Measurements from ENCODE around the gene PLEKHA1.
A peak's percentile ranks its signal among the peaks of the same experiment; 100 is the strongest.

Gene PLEKHA1

DNA sequence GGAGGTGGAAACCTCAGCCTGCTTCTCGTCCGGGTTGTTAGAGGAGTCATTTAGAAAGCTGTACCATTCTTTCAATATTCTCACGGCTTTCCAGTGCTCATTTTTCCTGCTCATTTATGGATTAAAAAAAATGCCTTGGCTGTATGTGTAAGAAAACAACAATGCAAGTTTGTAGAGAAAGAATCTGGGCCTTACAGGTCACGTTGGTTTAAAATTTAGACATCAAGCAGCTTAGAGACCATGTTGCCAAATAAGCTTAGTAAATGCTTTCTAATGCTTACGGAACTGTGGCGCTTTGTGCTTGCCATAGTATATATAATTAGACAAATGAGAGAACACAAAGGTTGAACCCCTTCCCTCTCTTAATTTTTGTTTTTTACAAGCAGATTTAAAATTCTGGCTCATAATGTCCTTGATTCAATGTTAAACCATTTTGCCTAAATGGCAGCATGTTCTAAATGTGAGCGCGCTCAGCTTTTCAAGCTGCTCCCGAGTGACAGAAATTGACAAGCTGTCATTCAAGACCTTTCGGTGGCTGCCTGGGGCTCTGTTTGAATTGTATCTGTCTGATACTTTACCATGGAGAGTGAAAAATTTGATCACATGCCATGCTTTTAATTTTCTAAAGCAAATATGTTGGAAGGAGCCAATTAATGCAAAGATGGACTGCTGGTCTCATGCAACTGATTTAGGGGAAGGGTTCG, 81.0 kb downstream of the PLEKHA1 start:
- no peak overlapping the region for H3K4me3 Mint-ChIP-seq
- ATAC-seq (replicated peaks) = no peak
- DNase-seq = no peak
- H3K9me3 Mint-ChIP-seq = no peaks in the 10 kb centered on the region
- H3K4me1 Mint-ChIP-seq (ENCODE audit: low read depth in 2 of 2) = peaks cover 0 to 5% of the 10 kb centered on the region in 2 donors
- H3K27me3 Mint-ChIP-seq = peaks cover 34 to 64% of the 10 kb centered on the region in 2 donors
- H3K27ac Mint-ChIP-seq = no peak overlapping the region
- H3K36me3 Mint-ChIP-seq (ENCODE audit: insufficient read depth) = peaks cover 6% of the 10 kb centered on the region

DNA sequence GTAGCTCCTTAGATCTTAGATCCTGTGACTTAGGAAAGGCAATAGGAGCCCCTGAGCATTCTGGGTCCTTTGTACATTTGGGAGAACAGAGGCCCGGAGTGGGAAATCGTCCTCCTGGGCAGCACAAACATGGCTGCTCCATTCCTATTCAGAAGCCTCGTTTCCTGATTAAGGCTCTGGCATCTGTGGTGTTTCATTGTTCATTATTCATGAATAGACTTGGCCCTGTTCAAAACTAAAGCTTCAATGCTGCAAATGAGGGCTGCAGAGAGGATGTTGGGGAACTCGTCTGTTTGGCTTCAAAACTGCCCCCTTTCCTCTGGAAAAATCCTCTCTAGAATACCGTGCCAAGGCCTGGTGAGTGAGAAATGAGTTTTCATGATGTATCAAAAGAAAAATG, 83.4 kb downstream of the PLEKHA1 start:
- H3K36me3 Mint-ChIP-seq (ENCODE audit: insufficient read depth) = peaks cover 6% of the 10 kb centered on the region
- peaks cover 8 to 12% of the 10 kb centered on the region in 2 donors for H3K4me1 Mint-ChIP-seq (ENCODE audit: low read depth in 2 of 2)
- no peaks in the 10 kb centered on the region for H3K9me3 Mint-ChIP-seq
- H3K27me3 Mint-ChIP-seq = peaks cover 41 to 66% of the 10 kb centered on the region in 2 donors
- H3K27ac Mint-ChIP-seq = no peak overlapping the region
- H3K4me3 Mint-ChIP-seq = no peak overlapping the region
- DNase-seq (no peak), ATAC-seq (replicated peaks) (no peak)

DNA sequence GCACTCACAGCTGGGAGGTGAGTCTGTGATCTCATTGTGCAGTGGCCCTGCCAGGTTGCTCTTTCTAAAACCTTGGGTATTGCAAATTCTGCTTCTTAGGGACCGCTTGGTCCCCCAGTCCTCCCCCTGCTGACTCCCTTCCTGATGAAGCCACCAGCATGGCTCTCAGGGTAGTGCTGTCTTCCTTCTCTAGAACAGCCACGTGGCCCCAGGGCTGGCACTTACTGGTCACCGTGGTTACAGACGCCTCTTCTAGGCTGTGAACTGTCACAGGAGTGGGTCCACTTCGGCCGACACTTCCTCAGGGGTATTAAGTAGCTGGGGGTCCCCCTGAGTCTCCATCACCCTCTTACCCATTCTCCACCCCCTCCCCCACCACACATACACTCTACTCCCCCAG, 84.2 kb downstream of the PLEKHA1 start:
- H3K36me3 Mint-ChIP-seq (ENCODE audit: insufficient read depth) = peaks cover 6% of the 10 kb centered on the region
- H3K4me1 Mint-ChIP-seq (ENCODE audit: low read depth in 2 of 2) = peaks cover 9 to 17% of the 10 kb centered on the region in 2 donors
- ATAC-seq (replicated peaks) (no peak), DNase-seq (no peak)
- no peaks in the 10 kb centered on the region for H3K9me3 Mint-ChIP-seq
- H3K27me3 Mint-ChIP-seq = peaks cover 48 to 73% of the 10 kb centered on the region in 2 donors
- H3K4me3 Mint-ChIP-seq = no peak overlapping the region
- no peak overlapping the region for H3K27ac Mint-ChIP-seq

DNA sequence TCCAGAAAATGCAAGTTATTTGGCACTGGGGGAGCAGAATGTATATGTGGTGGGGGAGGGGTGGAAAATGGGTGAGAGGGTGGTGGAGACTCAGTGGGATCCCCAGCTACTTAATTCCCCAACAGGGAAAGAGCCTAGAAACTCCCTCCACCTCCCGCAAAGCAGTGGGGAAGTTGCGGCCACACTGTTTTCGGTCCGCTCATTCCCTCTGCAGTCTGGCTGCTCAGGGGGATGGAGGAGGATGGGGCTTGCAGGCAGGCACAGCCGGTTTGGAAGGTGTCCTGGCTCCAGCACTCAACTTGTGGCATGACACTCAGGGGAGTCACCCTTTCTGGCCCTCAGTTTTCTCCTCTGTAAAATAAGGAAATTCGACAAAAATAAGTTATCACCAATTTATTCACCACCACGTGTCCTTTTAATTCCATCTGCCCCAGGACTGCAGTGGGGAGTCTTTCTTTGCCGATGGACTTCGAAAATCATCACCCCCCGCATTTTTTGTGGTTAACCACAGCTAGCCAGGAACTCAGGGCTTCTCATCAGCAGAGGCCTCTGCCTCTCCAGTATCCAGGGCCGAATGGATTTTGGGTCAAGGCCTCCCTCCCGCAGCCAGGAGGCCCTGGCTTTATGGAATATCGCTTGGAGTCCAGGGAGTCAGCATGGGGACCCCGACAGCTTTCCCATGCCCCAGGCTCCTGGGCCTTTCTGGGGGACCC, 85.2 kb downstream of the PLEKHA1 start:
- Mint-ChIP-seq H3K36me3 (ENCODE audit: insufficient read depth) (peaks cover 6% of the 10 kb centered on the region), H3K4me3 (peak overlapping the region; percentile 43 to 68), H3K9me3 (no peaks in the 10 kb centered on the region), H3K27me3 (peaks cover 50 to 73% of the 10 kb centered on the region in 2 donors), H3K4me1 (ENCODE audit: low read depth in 2 of 2) (peaks cover 9 to 19% of the 10 kb centered on the region in 2 donors), H3K27ac (no peak overlapping the region)
- no peak for ATAC-seq (replicated peaks)
- no peak for DNase-seq

DNA sequence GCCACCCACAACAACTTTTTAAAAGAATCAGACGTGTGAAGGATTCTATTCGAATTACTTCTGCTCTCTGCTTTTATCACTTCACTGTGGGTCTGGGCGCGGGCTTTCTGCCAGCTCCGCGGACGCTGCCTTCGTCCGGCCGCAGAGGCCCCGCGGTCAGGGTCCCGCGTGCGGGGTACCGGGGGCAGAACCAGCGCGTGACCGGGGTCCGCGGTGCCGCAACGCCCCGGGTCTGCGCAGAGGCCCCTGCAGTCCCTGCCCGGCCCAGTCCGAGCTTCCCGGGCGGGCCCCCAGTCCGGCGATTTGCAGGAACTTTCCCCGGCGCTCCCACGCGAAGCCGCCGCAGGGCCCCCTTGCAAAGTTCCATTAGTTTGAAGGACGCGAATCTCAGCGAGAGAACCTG, 86.4 kb downstream of the PLEKHA1 start:
- DNase-seq = no peak
- no peak for ATAC-seq (replicated peaks)
- Mint-ChIP-seq H3K27ac (no peak overlapping the region), H3K9me3 (no peaks in the 10 kb centered on the region), H3K4me3 (peak overlapping the region; percentile 43 to 68), H3K36me3 (ENCODE audit: insufficient read depth) (peaks cover 6% of the 10 kb centered on the region), H3K4me1 (ENCODE audit: low read depth in 2 of 2) (peaks cover 9 to 19% of the 10 kb centered on the region in 2 donors), H3K27me3 (peaks cover 50 to 62% of the 10 kb centered on the region in 2 donors)

DNA sequence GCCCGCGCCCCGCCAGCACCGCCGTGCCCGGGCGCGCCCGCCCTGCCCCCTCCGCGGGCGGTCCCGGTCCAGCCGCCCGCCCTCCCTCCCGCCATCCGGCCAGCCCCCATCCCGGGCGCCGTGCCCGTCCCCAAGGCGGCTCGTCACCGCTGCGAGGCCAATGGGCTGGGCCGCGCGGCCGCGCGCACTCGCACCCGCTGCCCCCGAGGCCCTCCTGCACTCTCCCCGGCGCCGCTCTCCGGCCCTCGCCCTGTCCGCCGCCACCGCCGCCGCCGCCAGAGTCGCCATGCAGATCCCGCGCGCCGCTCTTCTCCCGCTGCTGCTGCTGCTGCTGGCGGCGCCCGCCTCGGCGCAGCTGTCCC, 86.8 kb downstream of the PLEKHA1 start, which contains the start of gene HTRA1:
TSS of gene HTRA1 (plus strand) at position 187 of the 362 bp plus-strand sequence. CDS start at position 287, 100 bp downstream.
- peaks cover 50 to 62% of the 10 kb centered on the region in 2 donors for H3K27me3 Mint-ChIP-seq
- ATAC-seq (replicated peaks) (peak; percentile 30), DNase-seq (no peak)
- peak within 1 kb of the TSS; percentile 85 to 88 for H3K4me3 Mint-ChIP-seq
- peaks cover 9 to 19% of the 10 kb centered on the region in 2 donors for H3K4me1 Mint-ChIP-seq (ENCODE audit: low read depth in 2 of 2)
- H3K36me3 Mint-ChIP-seq (ENCODE audit: insufficient read depth) = peaks cover 6% of the 10 kb centered on the region
- H3K27ac Mint-ChIP-seq = peak within 1 kb of the TSS in 1 of 2 donors; percentile 74
- H3K9me3 Mint-ChIP-seq = no peaks in the 10 kb centered on the region

DNA sequence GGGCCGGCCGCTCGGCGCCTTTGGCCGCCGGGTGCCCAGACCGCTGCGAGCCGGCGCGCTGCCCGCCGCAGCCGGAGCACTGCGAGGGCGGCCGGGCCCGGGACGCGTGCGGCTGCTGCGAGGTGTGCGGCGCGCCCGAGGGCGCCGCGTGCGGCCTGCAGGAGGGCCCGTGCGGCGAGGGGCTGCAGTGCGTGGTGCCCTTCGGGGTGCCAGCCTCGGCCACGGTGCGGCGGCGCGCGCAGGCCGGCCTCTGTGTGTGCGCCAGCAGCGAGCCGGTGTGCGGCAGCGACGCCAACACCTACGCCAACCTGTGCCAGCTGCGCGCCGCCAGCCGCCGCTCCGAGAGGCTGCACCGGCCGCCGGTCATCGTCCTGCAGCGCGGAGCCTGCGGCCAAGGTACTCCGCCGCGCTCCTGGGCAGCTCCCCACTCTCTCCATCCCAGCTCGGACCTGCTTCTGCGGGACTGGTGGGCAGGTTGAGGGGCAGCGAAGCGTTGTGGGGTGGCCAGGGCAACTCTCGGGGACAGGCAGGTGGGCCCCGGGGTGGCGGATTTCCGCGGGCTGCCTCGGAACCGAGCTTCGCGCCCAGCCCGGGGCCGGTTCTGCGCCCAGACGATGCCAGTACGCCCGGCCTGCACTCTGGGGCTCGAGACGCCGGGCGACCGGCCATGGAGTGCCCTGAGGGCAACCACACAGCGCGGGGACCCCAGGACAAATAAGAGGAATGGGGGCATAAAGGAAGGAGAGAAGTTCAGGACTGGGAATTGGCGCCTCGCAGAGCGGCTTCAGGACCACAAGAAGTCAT, 87.4 kb downstream of the PLEKHA1 start:
- H3K4me3 Mint-ChIP-seq = peak overlapping the region; percentile 85 to 88
- peaks cover 9 to 19% of the 10 kb centered on the region in 2 donors for H3K4me1 Mint-ChIP-seq (ENCODE audit: low read depth in 2 of 2)
- ATAC-seq (replicated peaks) (peak; percentile 65), DNase-seq (peak in 1 of 3 experiments; percentile 10)
- H3K27ac Mint-ChIP-seq = no peak overlapping the region
- H3K9me3 Mint-ChIP-seq = no peaks in the 10 kb centered on the region
- peaks cover 48 to 58% of the 10 kb centered on the region in 2 donors for H3K27me3 Mint-ChIP-seq
- peaks cover 6% of the 10 kb centered on the region for H3K36me3 Mint-ChIP-seq (ENCODE audit: insufficient read depth)

DNA sequence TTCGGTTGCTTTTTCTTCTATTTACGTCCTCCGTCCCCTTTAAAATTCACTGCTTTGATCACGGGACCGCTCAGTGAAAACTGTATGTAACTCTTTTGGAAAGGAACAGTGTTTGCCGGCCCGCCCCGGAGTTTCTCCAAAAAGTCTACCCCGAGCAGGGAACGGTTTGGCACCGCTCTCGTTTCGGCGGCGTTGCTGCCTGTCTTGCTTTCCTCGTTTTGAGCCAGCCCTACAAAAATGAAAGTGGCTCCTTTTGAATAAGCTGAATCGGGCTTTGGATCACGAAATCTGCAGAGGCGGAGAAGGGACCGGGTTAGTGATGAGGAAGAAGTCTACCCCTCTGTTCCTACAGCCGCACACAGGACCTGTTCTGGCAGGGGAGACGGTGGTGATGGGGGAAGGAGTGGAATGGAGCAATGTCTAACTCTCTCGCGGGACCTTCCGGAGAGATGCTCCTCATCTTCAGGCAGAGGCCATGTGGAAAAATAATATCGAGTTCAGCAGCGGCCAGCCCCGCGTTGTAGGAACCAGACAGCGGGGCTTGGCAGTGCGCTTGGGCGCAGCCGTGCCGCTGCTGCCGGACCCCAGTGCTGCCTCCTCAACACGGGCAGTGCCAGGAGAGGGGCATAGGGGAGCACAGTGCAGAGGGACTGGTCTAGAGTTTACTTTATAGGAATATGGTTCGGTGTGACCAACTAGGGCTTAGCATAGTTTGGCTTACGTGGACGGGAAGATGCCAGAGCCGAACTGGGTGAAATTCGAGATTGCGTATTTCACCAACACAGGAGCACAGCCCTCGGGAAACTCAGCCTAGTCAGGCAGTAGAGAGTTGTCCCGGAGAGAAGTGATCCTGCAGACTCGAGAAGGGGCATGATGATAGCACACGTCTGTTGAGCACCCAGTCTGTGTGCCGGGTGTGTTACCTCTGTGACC, 88.3 kb downstream of the PLEKHA1 start:
- H3K4me3 Mint-ChIP-seq = peak overlapping the region; percentile 85 to 88
- ATAC-seq (replicated peaks) = peak; percentile 26
- peaks cover 9 to 19% of the 10 kb centered on the region in 2 donors for H3K4me1 Mint-ChIP-seq (ENCODE audit: low read depth in 2 of 2)
- H3K27me3 Mint-ChIP-seq = peaks cover 47 to 52% of the 10 kb centered on the region in 2 donors
- H3K27ac Mint-ChIP-seq = peak overlapping the region in 1 of 2 donors; percentile 74
- peaks cover 3% of the 10 kb centered on the region for H3K36me3 Mint-ChIP-seq (ENCODE audit: insufficient read depth)
- no peaks in the 10 kb centered on the region for H3K9me3 Mint-ChIP-seq
- DNase-seq = no peak

DNA sequence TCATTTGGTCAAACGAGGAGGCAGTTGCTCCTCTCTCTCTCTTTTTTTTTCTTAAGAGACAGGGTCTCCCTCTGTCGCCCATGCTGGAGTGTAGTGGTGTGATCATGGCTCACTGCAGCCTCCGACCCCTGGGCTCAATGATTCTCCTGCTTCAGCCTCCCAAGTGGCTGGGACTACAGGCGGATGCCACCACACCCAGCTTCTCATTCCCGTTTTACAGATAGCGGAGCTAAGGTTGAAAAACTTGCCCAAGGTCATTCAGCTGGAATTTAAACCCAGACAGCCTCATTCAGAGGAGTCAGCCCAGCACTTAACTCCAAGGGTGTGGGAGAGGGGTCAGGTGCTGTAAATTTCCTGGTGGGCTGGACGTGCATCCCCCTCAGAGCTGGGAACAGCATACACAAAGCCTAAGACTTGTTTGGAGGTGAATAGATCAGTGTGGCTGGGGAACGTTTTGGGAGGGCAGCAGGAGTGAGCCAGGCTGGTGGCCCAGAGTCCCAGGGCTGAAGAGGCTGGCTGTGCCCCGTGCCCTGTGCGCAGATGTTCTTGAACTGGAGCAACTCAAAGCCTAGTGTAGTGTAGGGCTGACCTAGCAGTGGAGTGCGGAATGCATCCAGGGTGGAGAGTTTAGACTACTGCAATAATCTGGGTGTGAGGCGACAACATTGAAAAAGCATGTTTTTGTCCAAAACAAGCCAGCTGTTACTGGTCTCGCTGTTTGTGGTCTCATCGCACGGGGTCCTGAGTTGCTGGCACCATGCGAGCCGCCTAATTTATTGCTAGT, 89.2 kb downstream of the PLEKHA1 start:
- ATAC-seq (replicated peaks) (no peak), DNase-seq (no peak)
- Mint-ChIP-seq H3K9me3 (no peaks in the 10 kb centered on the region), H3K4me1 (ENCODE audit: low read depth in 2 of 2) (peaks cover 9 to 19% of the 10 kb centered on the region in 2 donors), H3K4me3 (peak overlapping the region; percentile 85 to 88), H3K27ac (no peak overlapping the region), H3K36me3 (ENCODE audit: insufficient read depth) (peaks cover 3% of the 10 kb centered on the region), H3K27me3 (peaks cover 43 to 47% of the 10 kb centered on the region in 2 donors)

DNA sequence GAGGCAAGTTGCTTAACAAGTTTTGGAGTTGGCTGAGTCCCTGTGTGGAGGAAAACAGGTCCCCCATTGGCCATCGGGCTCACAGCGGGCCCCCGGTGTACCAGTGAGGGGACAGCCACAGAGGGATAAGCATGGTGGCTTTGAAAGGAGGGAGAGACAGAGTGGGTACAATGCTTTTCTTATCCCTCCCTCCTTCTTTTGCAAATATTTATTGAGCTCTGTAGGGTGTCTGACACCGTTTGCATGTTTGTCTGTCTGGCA, 89.7 kb downstream of the PLEKHA1 start:
- peaks cover 3% of the 10 kb centered on the region for H3K36me3 Mint-ChIP-seq (ENCODE audit: insufficient read depth)
- ATAC-seq (replicated peaks) (no peak), DNase-seq (no peak)
- H3K4me3 Mint-ChIP-seq = no peak overlapping the region
- peaks cover 9 to 19% of the 10 kb centered on the region in 2 donors for H3K4me1 Mint-ChIP-seq (ENCODE audit: low read depth in 2 of 2)
- H3K27me3 Mint-ChIP-seq = peaks cover 38 to 41% of the 10 kb centered on the region in 2 donors
- no peaks in the 10 kb centered on the region for H3K9me3 Mint-ChIP-seq
- no peak overlapping the region for H3K27ac Mint-ChIP-seq

DNA sequence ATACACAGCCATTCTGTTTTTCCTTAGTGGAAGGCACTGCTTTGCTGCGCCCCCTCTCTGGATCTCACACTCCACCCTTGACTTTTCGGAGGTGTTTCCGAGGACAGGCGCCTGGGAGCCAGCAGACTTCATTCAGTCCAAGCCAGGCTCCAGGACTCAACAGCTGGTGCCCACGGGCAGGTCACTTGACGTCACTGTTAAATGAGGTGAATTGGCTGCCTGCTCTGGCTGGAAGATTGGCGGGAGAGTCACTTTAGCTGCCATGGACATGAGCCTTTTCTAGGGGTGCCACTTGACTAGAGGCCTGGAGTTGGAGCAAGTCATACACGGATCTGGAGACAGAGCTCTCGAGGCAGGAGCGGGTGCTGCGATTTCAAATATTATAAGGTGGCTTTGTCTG, 90.1 kb downstream of the PLEKHA1 start:
- ATAC-seq (replicated peaks) = no peak
- H3K9me3 Mint-ChIP-seq = no peaks in the 10 kb centered on the region
- peaks cover 34 to 39% of the 10 kb centered on the region in 2 donors for H3K27me3 Mint-ChIP-seq
- H3K4me1 Mint-ChIP-seq (ENCODE audit: low read depth in 2 of 2) = peaks cover 9 to 16% of the 10 kb centered on the region in 2 donors
- peaks cover 3% of the 10 kb centered on the region for H3K36me3 Mint-ChIP-seq (ENCODE audit: insufficient read depth)
- no peak for DNase-seq
- no peak overlapping the region for H3K27ac Mint-ChIP-seq
- no peak overlapping the region for H3K4me3 Mint-ChIP-seq

DNA sequence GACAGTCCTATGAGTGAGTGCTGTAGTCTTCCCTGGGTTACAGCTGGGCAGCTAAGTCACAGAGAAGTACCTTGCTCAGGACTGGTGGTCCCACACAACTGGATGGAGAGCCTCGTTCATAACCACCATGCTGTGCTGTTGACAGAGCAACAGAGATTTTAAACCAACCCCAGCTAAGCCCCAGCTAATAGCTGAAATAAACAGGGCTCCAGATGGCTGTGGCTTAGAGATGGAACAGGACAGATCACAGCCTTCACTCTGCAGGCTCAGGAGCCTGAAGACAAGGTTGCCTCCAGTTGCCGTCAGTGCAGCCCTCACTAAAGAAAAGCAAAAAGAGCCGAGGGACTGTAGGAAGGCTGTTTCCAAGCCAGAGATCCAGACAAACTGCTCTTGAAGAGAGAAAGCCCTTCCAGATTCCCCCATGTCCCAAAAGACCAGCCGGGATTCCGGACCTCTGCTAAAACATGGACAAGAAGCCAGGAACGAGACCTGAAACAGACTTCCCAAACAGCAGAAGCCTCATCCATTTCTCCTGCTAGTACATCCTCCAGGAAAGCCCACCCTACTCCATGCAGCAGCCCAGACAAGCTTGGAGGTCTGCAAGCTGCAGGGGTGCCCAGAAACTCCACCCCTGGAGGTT, 91.0 kb downstream of the PLEKHA1 start:
- no peak for DNase-seq
- H3K9me3 Mint-ChIP-seq = no peaks in the 10 kb centered on the region
- ATAC-seq (replicated peaks) = no peak
- no peak overlapping the region for H3K27ac Mint-ChIP-seq
- H3K36me3 Mint-ChIP-seq (ENCODE audit: insufficient read depth) = no peaks in the 10 kb centered on the region
- peaks cover 9 to 14% of the 10 kb centered on the region in 2 donors for H3K4me1 Mint-ChIP-seq (ENCODE audit: low read depth in 2 of 2)
- peaks cover 28 to 40% of the 10 kb centered on the region in 2 donors for H3K27me3 Mint-ChIP-seq
- no peak overlapping the region for H3K4me3 Mint-ChIP-seq

Measured in effector memory CD8-positive, alpha-beta T cell (primary cell).